ENCODE measurements around the gene PHEX. TPM values are rescaled to one million over a fixed set of nuclear protein-coding genes. Genes with fewer than 3 reads are reported as not detected.
"Not testable (repeated sequence)": the region's sequence is repeated elsewhere in the genome, so short reads cannot be mapped to it uniquely, and the experiment has no call there.

The PHEX gene
- polyA plus RNA-seq, 3 donors from 2014 or later, result not detected

DNA sequence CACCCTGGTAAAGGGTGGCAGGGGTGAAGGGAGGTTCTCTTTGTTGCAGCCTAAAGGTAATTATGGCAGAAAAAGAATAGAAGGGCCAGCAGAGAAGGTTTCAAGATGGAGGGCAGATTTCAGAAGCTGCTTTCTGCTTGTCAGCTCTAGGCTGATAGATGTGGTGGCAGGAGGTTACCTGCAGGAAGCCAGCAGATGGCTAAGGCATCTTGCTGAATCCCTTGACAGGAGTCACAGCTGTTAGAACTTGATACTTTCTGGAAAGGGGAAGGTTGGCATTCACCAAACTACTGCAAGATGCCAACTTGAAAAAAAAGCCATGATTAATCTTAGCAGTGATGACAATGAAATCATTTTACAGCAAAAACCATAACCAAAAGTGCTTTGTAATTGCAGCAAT, 171.1 kb downstream of the PHEX start:
- Mint-ChIP-seq H3K9me3 (peaks cover 0 to 1% (median 0%) of the 10 kb centered on the region in 6 donors), H3K36me3 (no peaks in the 10 kb centered on the region)
- no peak for DNase-seq

DNA sequence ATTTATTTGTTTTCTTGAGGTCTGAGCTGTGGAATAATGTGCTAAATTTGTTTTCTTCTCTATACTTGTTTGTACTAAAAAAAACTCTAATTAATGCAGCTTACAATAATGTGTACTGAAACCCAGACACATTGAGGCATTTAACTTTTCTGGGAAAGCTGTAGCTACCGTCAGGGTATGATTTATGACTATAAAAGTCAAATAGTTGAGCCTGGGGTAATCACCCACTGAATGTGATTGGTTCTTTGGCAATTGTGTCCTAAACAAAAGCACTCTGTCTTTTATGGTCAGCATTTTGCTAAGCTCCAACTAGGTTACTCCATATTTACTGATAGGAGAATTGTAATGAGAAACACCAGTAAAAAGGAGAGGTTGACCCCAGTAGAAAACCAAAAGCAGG, 174.7 kb downstream of the PHEX start:
- peaks cover 3 to 15% (median 3%) of the 10 kb centered on the region in 3 donors for H3K27me3 Mint-ChIP-seq (ENCODE audit: low read depth in 3 of 3)
- H3K27ac Mint-ChIP-seq, result no peak overlapping the region
- no peak overlapping the region for H3K4me3 Mint-ChIP-seq
- H3K4me1 Mint-ChIP-seq, result no peaks in the 10 kb centered on the region
- no peak for DNase-seq
- no peaks in the 10 kb centered on the region for H3K36me3 Mint-ChIP-seq
- peaks cover 0 to 3% (median 0%) of the 10 kb centered on the region in 6 donors for H3K9me3 Mint-ChIP-seq

More for the DNA sequence above, 171.1 kb downstream of the PHEX start:
- H3K27me3 Mint-ChIP-seq (ENCODE audit: low read depth in 3 of 3), result peaks cover 2 to 11% (median 3%) of the 10 kb centered on the region in 3 donors
- H3K27ac Mint-ChIP-seq, result no peak overlapping the region
- H3K4me1 Mint-ChIP-seq, result no peaks in the 10 kb centered on the region
- H3K4me3 Mint-ChIP-seq, result no peak overlapping the region

DNA sequence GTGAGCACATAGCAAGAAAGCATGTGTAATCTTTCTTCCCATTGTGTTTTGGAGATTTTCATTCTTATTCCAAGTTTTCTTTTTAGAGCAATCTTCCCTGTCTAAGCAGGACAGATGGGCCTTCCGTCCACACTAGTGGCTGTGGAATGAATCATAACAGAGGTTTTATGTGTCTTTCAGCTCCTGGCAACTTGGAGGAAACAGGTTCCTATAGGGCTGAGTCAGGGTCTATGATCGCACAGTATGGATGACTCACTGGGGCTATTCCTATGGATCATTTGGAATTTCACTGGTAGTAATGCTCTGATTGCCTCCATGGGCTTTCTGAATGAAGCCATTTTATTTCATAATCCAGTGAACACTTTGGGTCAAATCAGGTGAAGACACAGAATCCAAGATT, 188.8 kb downstream of the PHEX start:
- H3K9me3 Mint-ChIP-seq, result no peaks in the 10 kb centered on the region
- no peak for DNase-seq
- H3K27ac Mint-ChIP-seq, result no peak overlapping the region
- no peaks in the 10 kb centered on the region for H3K4me1 Mint-ChIP-seq
- H3K27me3 Mint-ChIP-seq (ENCODE audit: low read depth in 3 of 3), result peaks cover 0 to 3% (median 2%) of the 10 kb centered on the region in 3 donors
- H3K36me3 Mint-ChIP-seq, result no peaks in the 10 kb centered on the region
- no peak overlapping the region for H3K4me3 Mint-ChIP-seq

DNA sequence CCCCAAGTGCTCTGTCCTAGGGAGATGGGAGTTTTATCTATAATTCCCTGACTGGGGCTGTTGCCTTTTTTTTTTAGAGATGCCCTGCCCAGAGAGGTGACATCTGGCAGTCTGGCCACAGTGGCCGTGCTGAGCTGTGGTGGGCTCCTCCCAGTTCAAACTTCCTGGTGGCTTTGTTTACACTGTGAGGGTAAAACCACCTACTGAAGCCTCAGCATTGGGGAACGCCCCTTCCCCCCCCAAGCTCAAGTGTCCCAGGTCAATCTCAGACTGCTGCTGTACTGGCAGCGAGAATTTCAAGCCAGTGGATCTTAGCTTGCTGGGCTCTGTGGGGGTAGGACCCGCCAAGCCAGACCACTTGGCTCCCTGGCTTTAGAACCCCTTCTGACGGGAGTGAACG, 202.3 kb downstream of the PHEX start:
- peaks cover 0 to 5% (median 3%) of the 10 kb centered on the region in 3 donors for H3K36me3 Mint-ChIP-seq
- peaks cover 0 to 10% (median 0%) of the 10 kb centered on the region in 3 donors for H3K27me3 Mint-ChIP-seq (ENCODE audit: low read depth in 3 of 3)
- no peaks in the 10 kb centered on the region for H3K4me1 Mint-ChIP-seq
- H3K27ac Mint-ChIP-seq, result no peak overlapping the region
- H3K9me3 Mint-ChIP-seq, result no peaks in the 10 kb centered on the region
- no peak overlapping the region for H3K4me3 Mint-ChIP-seq
- DNase-seq, result no peak

DNA sequence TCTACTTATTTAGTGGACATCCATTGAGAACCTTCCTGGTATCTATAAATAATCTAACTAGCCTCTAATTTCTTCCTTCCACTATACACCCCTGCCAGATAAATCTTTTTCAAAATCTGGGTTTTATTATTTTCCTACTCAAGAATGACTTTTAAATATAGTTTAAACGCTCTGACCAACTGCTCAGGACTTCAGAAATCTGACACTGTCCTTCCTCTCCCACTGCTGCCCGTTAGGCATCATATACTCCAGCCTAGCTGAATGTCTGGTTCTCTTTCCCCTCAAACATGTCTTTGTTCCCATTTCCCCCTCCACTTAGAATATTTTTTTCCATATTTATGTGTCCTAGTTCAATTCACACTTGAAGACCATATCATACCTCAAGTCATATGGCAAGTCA, 205.4 kb downstream of the PHEX start:
- Mint-ChIP-seq H3K9me3 (peaks cover 0 to 2% (median 0%) of the 10 kb centered on the region in 6 donors), H3K4me1 (no peaks in the 10 kb centered on the region), H3K27ac (no peak overlapping the region), H3K4me3 (no peak overlapping the region), H3K36me3 (peaks cover 0 to 5% (median 3%) of the 10 kb centered on the region in 3 donors), H3K27me3 (ENCODE audit: low read depth in 3 of 3) (peaks cover 0 to 15% (median 3%) of the 10 kb centered on the region in 3 donors)
- no peak for DNase-seq

DNA sequence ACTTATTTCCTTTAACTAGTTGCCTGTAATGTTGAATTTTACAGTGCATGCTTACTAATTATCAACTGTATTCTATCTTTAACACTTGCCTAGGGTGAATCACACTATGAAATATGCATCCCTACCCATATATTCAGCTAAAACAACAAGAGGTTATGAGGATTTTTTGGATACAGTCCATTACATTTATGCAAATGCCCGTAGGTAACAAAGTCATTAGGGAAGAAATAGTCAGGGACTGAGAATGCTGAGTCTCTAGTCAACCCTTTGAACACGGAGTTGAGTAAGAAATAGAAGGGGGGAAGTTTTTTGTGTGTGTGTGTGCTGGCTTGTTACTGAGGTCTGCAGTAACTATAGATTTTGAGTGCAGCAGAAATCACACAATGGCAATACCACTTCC, 214.5 kb downstream of the PHEX start:
- no peaks in the 10 kb centered on the region for H3K36me3 Mint-ChIP-seq
- no peaks in the 10 kb centered on the region for H3K27me3 Mint-ChIP-seq (ENCODE audit: low read depth in 3 of 3)
- H3K27ac Mint-ChIP-seq, result no peak overlapping the region
- DNase-seq, result no peak
- no peak overlapping the region for H3K4me3 Mint-ChIP-seq
- peaks cover 0 to 3% (median 0%) of the 10 kb centered on the region in 6 donors for H3K9me3 Mint-ChIP-seq
- H3K4me1 Mint-ChIP-seq, result no peaks in the 10 kb centered on the region

DNA sequence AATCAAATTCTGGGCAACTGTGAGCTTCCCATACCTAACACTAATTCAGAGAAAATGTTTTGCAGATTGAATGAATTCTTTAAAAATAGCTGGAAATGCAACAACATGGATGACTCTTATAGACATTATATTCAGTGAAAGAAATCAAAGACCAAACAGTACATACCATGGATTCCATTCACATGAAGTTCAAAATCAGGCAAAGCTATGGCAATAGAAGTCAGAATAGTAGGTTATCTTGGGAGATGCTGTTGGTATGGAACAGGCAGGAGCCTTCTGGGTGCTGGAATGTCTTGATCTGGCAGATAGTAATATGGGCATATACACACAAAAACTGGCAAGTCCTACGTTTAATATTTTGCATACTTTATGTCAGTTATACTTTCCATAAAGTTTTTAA, 215.0 kb downstream of the PHEX start:
- Mint-ChIP-seq H3K27me3 (ENCODE audit: low read depth in 3 of 3) (no peaks in the 10 kb centered on the region), H3K4me3 (no peak overlapping the region), H3K9me3 (peaks cover 0 to 3% (median 0%) of the 10 kb centered on the region in 6 donors), H3K4me1 (no peaks in the 10 kb centered on the region), H3K36me3 (no peaks in the 10 kb centered on the region), H3K27ac (no peak overlapping the region)
- no peak for DNase-seq

DNA sequence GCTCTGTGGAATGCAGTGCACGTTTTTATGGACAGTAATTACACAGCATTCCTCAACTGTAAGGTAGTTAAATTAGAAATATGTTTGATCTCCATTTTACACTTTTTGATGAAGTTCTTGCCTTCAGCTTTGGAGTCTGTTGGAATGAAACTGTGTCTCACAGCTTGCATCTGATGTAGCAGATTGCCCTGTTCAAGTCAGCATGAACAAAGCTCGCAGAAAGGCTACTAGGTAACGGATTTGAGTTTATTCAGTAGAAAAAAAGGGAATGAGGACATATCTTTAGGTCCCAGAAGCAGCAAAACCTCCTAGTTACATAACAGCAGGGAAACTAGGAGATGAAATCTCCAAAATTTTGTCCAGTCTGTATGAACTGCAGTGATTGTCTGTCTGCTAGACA, 216.3 kb downstream of the PHEX start:
- Mint-ChIP-seq H3K36me3 (no peaks in the 10 kb centered on the region), H3K27ac (no peak overlapping the region), H3K4me3 (no peak overlapping the region), H3K27me3 (ENCODE audit: low read depth in 3 of 3) (no peaks in the 10 kb centered on the region), H3K9me3 (peaks cover 0 to 3% (median 0%) of the 10 kb centered on the region in 6 donors), H3K4me1 (no peaks in the 10 kb centered on the region)
- no peak for DNase-seq

DNA sequence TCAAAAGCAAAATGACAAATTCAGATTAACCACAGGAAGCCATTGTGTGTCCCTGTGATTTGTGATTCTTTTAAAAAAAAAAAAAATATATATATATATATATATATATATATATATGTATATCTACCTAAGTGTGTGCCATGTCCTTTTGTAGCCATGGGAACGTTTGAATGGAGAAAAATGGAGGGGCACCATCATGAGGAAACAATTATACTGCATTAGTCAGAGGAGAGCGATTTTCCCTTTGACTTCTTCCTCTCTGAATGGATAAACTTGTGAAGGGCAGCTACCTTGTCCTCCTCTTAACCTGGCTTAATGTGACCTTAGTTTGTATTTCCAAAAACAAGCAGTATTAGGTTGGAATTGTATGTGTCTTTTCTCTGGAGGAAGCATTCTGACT, 217.2 kb downstream of the PHEX start:
- H3K27me3 Mint-ChIP-seq (ENCODE audit: low read depth in 3 of 3), result no peaks in the 10 kb centered on the region
- H3K4me1 Mint-ChIP-seq, result no peaks in the 10 kb centered on the region

DNA sequence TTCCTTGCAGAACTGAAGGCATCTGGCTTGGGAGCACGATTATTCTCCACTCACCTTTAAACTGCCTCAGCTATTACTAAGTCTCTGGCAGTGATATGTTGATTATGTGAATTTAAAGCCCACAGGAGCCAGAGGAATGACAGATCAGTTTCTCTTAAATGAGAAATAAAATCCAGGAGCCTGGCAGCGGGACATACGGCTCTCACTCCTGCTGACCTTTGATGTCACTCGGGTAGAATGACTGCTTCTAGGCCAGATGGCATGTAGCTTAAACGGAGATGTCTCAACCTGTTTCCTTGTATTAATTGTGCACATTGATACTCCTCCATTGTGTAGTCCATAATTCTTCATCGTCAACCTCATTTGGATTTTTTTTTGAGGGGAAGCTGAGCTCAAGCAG, 236.6 kb downstream of the PHEX start:
- Mint-ChIP-seq H3K27ac (no peak overlapping the region), H3K4me1 (no peaks in the 10 kb centered on the region), H3K4me3 (no peak overlapping the region), H3K9me3 (peaks cover 0 to 5% (median 0%) of the 10 kb centered on the region in 6 donors), H3K27me3 (ENCODE audit: low read depth in 3 of 3) (peaks cover 0 to 3% (median 0%) of the 10 kb centered on the region in 3 donors), H3K36me3 (no peaks in the 10 kb centered on the region)
- no peak for DNase-seq

More for the DNA sequence above, 217.2 kb downstream of the PHEX start:
- Mint-ChIP-seq H3K4me3 (no peak overlapping the region), H3K9me3 (peaks cover 0 to 3% (median 0%) of the 10 kb centered on the region in 6 donors), H3K36me3 (no peaks in the 10 kb centered on the region), H3K27ac (no peak overlapping the region)
- DNase-seq, result no peak

DNA sequence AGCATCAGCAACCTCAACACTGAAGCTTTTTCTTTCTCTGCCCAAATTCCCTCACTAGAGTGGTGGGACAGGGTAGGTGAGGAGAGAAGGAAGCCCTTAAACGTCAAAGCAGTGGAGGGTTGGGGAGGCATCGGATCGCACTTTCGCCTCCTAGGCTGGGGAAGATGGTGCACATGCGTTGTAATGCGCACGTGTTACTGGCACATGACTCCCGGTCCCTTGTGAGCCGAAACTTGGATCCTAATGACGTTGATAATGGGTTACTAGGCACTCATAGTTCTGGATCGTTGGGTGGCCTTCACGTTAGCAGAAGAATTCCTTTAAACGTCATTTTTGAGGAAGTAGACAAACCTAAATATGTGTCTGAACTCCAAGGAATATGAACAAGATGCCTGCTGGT, 240.5 kb downstream of the PHEX start, which contains the start of gene CBLL2:
TSS of gene CBLL2 (plus strand) at position 301 of the 400 bp plus-strand sequence. CDS start at position 380, 79 bp downstream.
- no peaks in the 10 kb centered on the region for H3K36me3 Mint-ChIP-seq
- peaks cover 0 to 4% (median 0%) of the 10 kb centered on the region in 3 donors for H3K27me3 Mint-ChIP-seq (ENCODE audit: low read depth in 3 of 3)
- H3K27ac Mint-ChIP-seq, result no peak within 1 kb of the TSS
- no peaks in the 10 kb centered on the region for H3K4me1 Mint-ChIP-seq
- no peak within 1 kb of the TSS for H3K4me3 Mint-ChIP-seq
- no peak for DNase-seq
- H3K9me3 Mint-ChIP-seq, result peaks cover 0 to 5% (median 0%) of the 10 kb centered on the region in 6 donors

DNA sequence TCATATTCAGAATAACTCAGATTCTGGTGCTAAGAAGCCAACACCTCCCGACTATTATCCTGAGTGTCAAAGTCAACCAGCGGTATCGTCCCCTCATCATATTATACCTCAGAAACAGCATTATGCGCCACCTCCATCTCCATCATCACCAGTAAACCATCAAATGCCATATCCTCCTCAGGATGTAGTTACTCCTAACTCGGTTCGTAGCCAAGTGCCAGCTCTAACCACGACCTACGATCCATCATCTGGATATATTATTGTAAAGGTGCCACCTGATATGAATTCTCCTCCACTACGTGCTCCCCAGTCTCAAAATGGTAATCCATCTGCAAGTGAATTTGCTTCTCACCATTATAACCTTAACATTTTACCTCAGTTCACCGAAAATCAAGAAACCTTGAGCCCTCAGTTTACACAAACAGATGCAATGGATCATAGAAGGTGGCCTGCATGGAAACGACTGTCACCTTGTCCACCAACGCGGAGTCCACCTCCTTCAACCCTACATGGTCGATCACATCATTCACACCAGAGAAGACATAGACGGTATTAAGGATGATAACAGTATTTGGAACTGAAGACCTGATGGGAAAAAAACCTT, 241.7 kb downstream of the PHEX start:
- Mint-ChIP-seq H3K4me1 (no peaks in the 10 kb centered on the region), H3K36me3 (no peaks in the 10 kb centered on the region), H3K9me3 (peaks cover 0 to 5% (median 0%) of the 10 kb centered on the region in 6 donors), H3K27ac (no peak overlapping the region), H3K4me3 (no peak overlapping the region), H3K27me3 (ENCODE audit: low read depth in 3 of 3) (peaks cover 0 to 4% (median 0%) of the 10 kb centered on the region in 3 donors)
- DNase-seq, result no peak

DNA sequence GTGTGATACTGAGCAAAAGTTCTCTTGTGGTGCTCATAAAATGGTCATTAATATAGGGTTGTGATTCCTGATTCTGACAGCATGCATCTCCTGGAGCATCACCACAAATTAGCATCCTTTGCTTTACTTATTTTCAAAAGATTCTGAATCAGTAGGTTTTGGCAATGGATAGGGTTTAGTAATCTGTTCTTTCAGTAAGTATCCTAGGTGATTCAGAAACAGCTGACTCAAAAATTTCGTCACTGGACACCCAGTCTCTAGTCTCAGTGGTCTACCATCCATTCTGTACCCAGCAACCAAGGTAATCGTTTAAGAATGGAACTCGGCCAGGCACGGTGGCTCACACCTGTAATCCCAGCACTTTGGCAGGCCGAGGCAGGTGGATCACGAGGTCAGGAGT, 244.7 kb downstream of the PHEX start:
- H3K36me3 Mint-ChIP-seq, result no peaks in the 10 kb centered on the region
- peaks cover 0 to 2% (median 0%) of the 10 kb centered on the region in 3 donors for H3K27me3 Mint-ChIP-seq (ENCODE audit: low read depth in 3 of 3)
- no peak overlapping the region for H3K27ac Mint-ChIP-seq
- no peaks in the 10 kb centered on the region for H3K4me1 Mint-ChIP-seq
- H3K4me3 Mint-ChIP-seq, result no peak overlapping the region
- no peak for DNase-seq
- H3K9me3 Mint-ChIP-seq, result no peaks in the 10 kb centered on the region

DNA sequence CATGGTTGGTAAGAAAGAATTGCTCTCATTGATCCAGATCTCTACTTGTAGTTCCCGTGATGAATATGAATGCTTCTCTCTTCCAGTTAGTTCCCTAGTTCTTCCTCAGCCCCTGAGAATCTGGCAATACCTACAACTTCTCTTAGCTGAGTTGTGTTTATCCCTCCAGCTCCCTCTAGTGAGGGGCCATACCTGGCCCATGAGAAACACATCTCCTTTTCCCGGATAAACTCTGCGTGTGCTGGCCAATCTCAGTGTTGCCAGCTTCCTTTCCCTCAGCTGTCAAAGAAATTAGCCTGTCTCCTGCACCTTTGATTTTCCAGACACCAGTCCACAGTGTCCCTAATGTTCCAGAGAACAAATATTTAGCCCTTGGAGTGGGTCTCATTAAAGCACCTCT, 246.2 kb downstream of the PHEX start:
- no peaks in the 10 kb centered on the region for H3K36me3 Mint-ChIP-seq
- H3K27ac Mint-ChIP-seq, result no peak overlapping the region
- H3K4me1 Mint-ChIP-seq, result no peaks in the 10 kb centered on the region

DNA sequence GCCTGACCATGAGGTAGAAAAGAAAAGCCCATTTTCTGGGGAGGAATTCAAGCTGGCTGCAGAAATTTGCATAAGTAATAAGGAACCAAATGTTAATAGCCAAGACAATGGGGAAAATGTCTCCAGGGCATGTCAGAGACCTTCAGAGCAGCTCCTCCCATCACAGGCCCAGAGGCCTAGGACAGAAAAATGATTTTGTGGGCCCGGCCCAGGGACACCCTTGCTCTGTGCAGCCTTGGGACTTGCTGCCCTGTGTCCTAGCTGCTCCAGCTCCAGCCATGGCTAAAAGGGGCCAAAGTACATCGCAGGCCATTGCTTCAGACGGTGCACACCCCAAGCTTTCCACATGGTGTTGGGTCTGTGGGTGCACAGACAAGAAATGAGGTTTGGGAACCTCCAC, 257.1 kb downstream of the PHEX start:
- not testable (repeated sequence) for H3K4me1 Mint-ChIP-seq; H3K4me3 Mint-ChIP-seq; H3K36me3 Mint-ChIP-seq; H3K27ac Mint-ChIP-seq; DNase-seq; H3K27me3 Mint-ChIP-seq (ENCODE audit: low read depth in 3 of 3)
- H3K9me3 Mint-ChIP-seq, result peaks cover 0 to 14% (median 0%) of the 10 kb centered on the region in 6 donors

More for the DNA sequence above, 246.2 kb downstream of the PHEX start:
- DNase-seq, result no peak
- Mint-ChIP-seq H3K27me3 (ENCODE audit: low read depth in 3 of 3) (peaks cover 0 to 2% (median 0%) of the 10 kb centered on the region in 3 donors), H3K9me3 (no peaks in the 10 kb centered on the region), H3K4me3 (no peak overlapping the region)
